HG02623 (cell line): ENCODE measurements around the gene TM9SF4.
"Not testable (repeated sequence)": the region's sequence is repeated elsewhere in the genome, so short reads cannot be mapped to it uniquely, and the experiment has no call there.

ENCODE experiments used
- ATAC-seq: cut with Tn5 transposase; IDR thresholded peaks from one replicate; pipeline ENCODE4 v1.9.1; 2021; ENCODE audit warnings: moderate library complexity; ENCODE audit not compliant: unreplicated experiment

Gene TM9SF4

GRCh38 chr20:32189691-32190615 lies 80.4 kb downstream of the TM9SF4 start:
- no peak for ATAC-seq

DNA sequence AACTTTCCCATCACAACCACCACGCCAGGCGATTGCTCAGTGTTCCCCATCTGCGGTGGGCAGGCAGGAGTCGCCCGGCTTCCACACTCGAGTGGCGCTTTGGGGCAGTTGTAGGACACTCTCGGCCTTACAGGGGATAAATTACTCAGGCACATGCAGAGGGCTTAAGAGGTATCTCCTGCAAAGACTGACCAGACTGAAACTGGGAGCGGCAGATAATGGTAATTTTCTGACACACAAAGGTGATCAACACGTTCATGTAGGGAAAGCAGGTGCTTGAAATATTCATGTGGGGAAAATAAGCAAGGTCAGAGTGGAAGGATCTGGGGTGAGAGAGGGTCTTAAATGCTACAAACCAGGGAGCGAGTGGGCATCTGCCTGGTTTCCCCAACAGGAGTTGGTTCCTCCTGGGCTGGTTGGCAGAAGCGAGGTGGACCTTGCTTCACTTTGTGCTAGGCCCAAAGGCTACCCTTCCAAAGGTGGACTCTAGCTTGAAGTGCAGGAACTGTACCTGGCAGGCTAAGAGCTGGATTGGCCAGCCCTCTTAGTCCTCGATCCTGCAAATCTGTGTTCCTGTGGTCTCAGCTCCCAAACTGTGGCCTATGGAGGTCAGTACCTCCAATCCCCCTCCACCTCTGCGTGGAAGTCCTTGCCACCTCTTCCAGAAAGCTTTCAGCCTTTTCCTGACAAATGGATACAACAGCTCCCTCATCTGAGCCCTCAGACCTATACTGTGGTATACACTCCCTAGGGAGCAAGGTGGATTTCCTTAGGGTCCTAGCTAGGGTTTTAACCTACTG lies 81.3 kb downstream of the TM9SF4 start:
- ATAC-seq = no peak

GRCh38 chr20:32191422-32191821 lies 81.9 kb downstream of the TM9SF4 start:
- ATAC-seq = no peak

GRCh38 chr20:32191873-32192272 lies 82.4 kb downstream of the TM9SF4 start:
- no peak for ATAC-seq

DNA sequence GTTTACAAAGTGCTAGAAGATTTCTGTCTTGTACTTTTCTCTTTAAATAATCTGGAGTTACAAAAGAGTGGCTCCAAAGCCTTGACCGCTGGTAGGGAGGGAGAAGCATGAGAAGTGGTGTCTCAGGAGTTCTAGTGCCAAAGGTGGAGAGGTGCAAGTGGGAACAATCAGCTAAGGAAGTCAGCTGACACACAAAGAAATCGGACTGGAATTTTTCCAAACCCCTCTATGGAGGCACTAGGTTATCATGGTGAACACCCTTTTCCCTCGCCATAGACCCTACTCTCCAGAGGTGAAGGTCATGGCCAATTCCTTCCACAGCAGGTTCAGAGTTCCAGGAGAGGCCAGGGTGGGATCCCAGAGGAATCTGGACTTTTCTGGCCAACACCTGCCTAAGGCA lies 83.2 kb downstream of the TM9SF4 start:
- no peak for ATAC-seq

GRCh38 chr20:32193336-32193735 lies 83.8 kb downstream of the TM9SF4 start:
- ATAC-seq = not testable (repeated sequence)

DNA sequence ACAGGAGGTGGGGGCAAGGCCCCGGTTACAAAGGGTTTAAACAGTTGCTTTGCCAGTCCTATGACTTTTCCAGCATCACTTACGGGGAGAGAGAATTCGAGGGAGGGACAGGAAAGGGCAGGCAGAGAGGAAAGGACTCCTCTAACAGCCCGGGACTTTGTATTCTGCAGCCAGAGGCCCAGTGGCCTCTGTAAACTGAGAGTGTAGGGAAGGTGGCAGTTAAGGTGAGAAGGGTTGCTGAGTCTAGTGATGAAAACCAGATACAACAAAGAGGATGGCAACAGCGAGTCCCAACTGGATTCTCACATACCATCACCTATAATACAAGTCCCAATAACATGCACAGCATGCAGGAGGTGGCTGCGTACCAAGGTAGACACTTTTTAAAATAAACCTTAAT lies 84.5 kb downstream of the TM9SF4 start:
- ATAC-seq = no peak

DNA sequence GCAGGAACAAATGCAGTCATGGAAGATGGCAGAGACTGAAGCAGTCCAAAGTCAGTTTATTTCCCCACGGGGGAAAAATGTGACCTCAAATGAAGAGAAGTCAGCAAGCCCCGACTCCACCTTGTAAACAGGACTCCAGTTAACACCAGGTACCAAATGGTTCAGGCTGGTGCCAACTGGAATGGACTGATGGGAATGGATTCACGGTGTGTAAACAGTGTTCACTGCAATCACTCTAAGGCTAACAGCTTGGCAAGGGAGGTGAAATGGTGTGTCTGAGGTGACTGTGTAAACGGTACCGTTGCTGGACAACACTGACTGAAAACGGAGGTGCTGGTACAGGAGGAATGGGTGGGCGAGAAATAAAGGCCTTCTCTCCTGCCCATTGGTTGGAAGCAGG lies 86.1 kb downstream of the TM9SF4 start:
- ATAC-seq = no peak

GRCh38 chr20:32196613-32197012 lies 87.1 kb downstream of the TM9SF4 start:
- not testable (repeated sequence) for ATAC-seq

DNA sequence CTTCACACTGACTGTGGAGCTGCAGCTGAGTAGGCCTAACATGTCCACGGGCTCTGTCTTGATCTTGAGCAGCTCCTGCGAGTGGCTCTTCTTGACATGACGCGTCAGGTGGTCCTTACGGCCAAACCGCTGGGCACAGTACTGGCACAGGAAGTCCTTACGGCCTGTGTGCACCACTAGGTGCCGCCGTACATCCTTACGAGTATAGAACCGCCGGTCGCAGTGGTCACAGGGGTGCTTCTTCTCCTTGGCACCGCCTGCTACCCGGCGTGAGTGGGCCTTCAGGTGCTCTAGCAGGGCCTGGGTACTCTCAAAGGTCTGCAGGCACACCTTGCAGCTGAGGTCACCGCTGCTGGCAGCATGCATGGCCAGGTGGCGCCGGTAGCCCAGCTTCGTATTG lies 87.6 kb downstream of the TM9SF4 start:
- not testable (repeated sequence) for ATAC-seq

DNA sequence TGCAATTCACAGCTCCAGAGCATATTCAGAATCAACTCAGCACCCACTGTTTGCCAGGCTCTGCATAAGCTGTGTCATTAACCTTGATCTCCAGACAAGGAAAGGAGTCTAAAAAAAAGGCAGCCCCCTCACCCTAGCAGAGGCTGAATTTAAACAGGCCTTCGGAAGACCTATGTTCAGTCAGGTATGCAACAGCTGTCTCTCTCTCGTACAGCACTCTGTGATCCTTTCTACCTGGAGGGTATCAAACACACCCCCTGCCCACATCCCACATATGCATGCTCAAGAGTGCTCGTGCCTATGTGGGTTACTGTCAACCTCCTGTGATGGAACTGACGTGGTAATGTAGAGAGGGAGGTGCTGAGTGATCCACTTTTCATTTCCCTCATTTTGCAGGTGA lies 89.5 kb downstream of the TM9SF4 start:
- ATAC-seq = no peak

DNA sequence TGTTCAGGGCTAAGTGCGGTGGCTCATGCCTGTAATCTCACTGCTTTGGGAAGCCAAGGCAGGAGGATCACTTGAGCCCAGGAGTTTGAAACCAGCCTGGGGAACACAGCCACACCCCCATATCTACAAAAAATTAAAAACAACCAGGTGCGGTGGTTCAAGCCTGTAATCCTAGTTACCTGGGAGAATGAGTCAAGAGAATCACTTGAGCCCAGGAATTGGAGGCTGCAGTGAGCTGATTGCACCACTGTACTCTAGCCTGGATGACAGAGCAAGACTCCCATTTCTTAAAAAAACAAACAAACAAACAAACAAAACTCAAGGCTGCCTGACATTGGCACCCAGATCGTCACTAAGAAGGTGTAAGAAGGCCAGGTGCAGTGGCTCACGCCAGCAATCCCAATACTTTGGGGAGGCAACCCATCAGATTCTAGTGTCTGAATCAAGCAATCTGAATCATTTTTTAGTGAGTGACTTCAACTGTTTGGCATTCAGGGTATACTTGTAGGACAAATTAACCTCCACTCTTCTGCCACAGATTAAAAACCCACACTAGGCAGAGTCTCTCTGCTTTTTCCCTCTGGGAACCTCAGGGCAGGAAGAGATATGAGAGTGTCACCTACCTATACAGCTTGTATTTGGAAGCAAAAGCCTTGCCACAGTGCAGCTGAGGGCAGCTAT lies 91.9 kb downstream of the TM9SF4 start:
- ATAC-seq = no peak

GRCh38 chr20:32201977-32202363 lies 92.5 kb downstream of the TM9SF4 start:
- ATAC-seq = no peak

GRCh38 chr20:32203356-32204204 lies 94.1 kb downstream of the TM9SF4 start:
- no peak for ATAC-seq

DNA sequence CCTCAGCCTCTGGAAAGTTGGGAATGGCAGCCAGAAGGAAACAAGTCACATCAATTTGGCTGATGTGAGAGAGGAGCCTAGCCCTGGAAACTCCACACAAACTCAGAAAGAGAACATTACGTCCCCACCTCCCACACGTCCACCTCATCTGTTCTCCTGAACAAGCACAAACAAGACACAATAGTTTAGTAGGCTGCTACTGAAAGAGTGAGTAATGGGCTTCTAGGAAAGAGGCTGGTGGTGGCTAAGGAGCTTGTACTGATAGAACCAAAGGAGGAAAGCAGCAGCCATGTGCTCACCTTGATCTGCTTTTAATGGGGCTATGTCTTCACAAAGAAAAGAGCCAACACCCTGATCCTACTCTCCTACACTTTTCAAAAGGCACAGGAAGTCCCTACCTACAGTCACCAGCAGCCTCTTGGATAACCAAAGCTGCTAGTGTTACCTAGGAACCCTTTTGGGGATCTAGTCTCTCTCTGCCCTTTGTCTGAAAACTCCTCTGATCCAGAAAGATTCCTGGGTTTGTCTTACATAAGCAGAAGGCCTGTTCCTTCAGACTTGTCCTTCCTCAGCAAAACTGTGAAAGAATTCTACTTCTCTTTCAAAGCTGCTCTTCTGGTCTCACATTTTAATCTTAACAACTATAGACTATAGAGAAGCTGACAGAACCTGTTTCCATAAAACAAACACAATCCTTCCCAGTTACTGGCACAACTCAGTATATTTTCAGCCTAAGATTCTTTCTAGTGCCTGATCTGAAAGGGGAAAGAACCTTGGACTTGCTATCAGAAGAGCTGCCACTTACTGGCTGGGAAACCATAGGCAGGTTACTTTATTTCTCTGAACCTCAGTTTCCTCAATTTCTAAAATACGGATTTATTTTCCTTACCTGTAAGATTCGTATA lies 94.9 kb downstream of the TM9SF4 start:
- ATAC-seq = no peak

- no peak for ATAC-seq
Observed at GRCh38 chr20:32205110-32205842, 95.8 kb downstream of the TM9SF4 start.

DNA sequence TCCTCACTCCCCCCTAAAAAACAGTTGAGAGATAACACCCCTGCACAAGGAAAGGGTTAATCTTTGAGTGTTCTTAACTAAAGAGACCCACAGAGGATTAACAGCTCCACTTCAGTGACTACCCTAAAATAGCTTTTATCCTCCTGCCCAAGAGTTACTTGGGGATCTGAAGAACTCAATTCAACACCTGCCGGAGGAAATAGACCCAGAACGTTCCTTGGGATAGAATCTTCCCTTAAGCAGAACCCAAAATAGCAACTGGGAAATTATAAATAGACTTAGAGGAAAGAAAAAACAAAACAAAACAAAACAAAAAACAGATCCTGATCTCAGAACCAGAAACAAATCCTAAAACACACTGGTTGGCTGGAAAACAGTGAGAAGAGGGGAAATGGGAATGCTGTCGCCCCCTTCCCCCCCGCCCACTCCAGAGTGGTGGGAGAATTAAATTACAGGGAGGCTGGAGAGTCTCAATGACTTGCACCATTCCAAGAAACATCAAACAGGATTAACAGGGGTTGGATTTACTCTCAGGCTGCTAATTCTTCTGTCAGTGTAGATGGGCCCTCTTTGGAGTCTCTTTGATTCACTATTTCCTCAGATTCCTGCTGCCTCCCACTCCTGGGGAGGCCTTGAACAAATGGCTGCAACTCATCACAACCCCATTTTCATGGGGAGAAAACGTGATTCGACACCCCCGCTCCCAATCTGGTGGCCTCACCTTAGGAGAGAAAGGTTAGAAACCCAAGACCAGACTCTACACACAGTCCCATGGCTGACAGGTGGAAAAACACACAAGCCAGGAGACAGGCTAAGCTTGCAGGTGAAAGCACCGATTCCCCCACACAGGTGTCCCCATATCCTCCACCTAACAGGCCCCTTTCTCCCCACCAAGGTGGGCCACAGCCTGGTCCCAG lies 96.6 kb downstream of the TM9SF4 start:
- ATAC-seq = no peak
